ENCODE data around the gene CCDC73. TPM values are rescaled to one million over a fixed set of nuclear protein-coding genes. Genes with fewer than 3 reads are reported as not detected.
"Not testable (repeated sequence)": the region's sequence is repeated elsewhere in the genome, so short reads cannot be mapped to it uniquely, and the experiment has no call there.

Gene CCDC73
- total and polyA plus RNA-seq, 11 donors, result 0.01 TPM; not detected in 10

- no peak for DNase-seq
- TF ChIP-seq POLR2A (IDR thresholded peaks at IDR 0.05) (no peak), CTCF (IDR thresholded peaks at IDR 0.05) (no peak)
- Histone ChIP-seq H3K36me3 (peaks cover 0 to 7% (median 2%) of the 10 kb centered on the region in 9 donors), H3K27ac (no peak overlapping the region), H3K4me1 (no peaks in the 10 kb centered on the region), H3K4me3 (no peak overlapping the region), H3K9me3 (no peaks in the 10 kb centered on the region), H3K27me3 (no peaks in the 10 kb centered on the region)
- 80 to 85% (median 84%) methylated on average over 3 of the region's 3 CpGs for WGBS, 4 donors
- no peak for ATAC-seq
- intact Hi-C loops (cut with DNase I), result loop anchor here in 1 of 10 donors (10.0 kb wide), 1 partner anchor 286 kb away; no protein-coding TSS in a partner anchor
These were observed 183.6 kb downstream of the CCDC73 start for GRCh38 chr11:32610797-32611352.

- H3K4me3 ChIP-seq; DNase-seq; H3K9me3 ChIP-seq; H3K27me3 ChIP-seq; H3K27ac ChIP-seq; H3K4me1 ChIP-seq; ATAC-seq; intact Hi-C loops (cut with DNase I): not testable (repeated sequence)
- 95 to 99% (median 97%) methylated on average over 4 of the region's 4 CpGs for WGBS, 4 donors
- peaks cover 0 to 27% (median 21%) of the 10 kb centered on the region in 9 donors for H3K36me3 ChIP-seq
These were observed 185.6 kb downstream of the CCDC73 start for GRCh38 chr11:32608826-32609225.

GRCh38 chr11:32606220-32606619 is 188.2 kb downstream of the CCDC73 start:
- DNase-seq (no peak), ATAC-seq (no peak)
- no peak for TF ChIP-seq CTCF (IDR thresholded peaks at IDR 0.05)
- TF ChIP-seq POLR2A (IDR thresholded peaks at IDR 0.05), result no peak
- peaks cover 0 to 51% (median 41%) of the 10 kb centered on the region in 9 donors for H3K36me3 ChIP-seq
- no peak overlapping the region for H3K27ac ChIP-seq
- H3K4me1 ChIP-seq, result peaks cover 0 to 18% (median 12%) of the 10 kb centered on the region in 12 donors
- H3K9me3 ChIP-seq, result no peaks in the 10 kb centered on the region
- intact Hi-C loops (cut with DNase I), result no loop called here
- H3K4me3 ChIP-seq, result no peak overlapping the region
- H3K27me3 ChIP-seq, result no peaks in the 10 kb centered on the region

- intact Hi-C loops (cut with DNase I), result loop anchor here in 1 of 10 donors (1.0 kb wide), 1 partner anchor 22 kb away; no protein-coding TSS in a partner anchor
- TF ChIP-seq CTCF (IDR thresholded peaks at IDR 0.05) (no peak), POLR2A (IDR thresholded peaks at IDR 0.05) (no peak)
- Histone ChIP-seq H3K27ac (peak overlapping the region in 9 of 12 donors; percentile 0 to 53 (median 23)), H3K4me3 (no peak overlapping the region), H3K36me3 (peaks cover 0 to 85% (median 75%) of the 10 kb centered on the region in 9 donors), H3K4me1 (peaks cover 0 to 18% (median 12%) of the 10 kb centered on the region in 12 donors), H3K9me3 (no peaks in the 10 kb centered on the region), H3K27me3 (no peaks in the 10 kb centered on the region)
- WGBS, 4 donors, result 12 to 18% (median 15%) methylated on average over 4 of the region's 4 CpGs
- ATAC-seq (peak in 1 of 4 donors; percentile 20), DNase-seq (no peak)
These were observed 191.6 kb downstream of the CCDC73 start for GRCh38 chr11:32602657-32603415.
